HepG2 (cell line): ENCODE measurements around the gene STRADA. TPM values are rescaled to one million over a fixed set of nuclear protein-coding genes. Genes with fewer than 3 reads are reported as not detected.

Experiments used
- ATAC-seq: fragments of 200-7000 bp; cut with Tn5 transposase; 3 replicates; pipeline ENCODE4 v1.9.1; 2020; ENCODE audit warnings: mild to moderate bottlenecking, moderate library complexity
- BruUV-seq: library from RNA; stranded (reverse); fragments of 400-500 nt; replicated peaks from 2 replicates; lab custom pipeline; 2021; lab: Mats Ljungman, UMichigan
- CTCF ChIA-PET: fragments of 300-600 bp; formaldehyde crosslinking; extraction: SDS; loops from one replicate; lab custom pipeline; 2021; ENCODE audit warnings: low total read pairs, inconsistent platforms, low intra/inter-chr PET ratio; lab: Yijun Ruan, JAX
- POLR2A ChIA-PET: fragments of 350-600 bp; sonication (Branson Sonifier 250); formaldehyde crosslinking; loops from one replicate; lab custom pipeline; 2020; ENCODE audit warnings: antibody characterized with exemption, inconsistent platforms; lab: Yijun Ruan, JAX
- DNase-seq: peaks from one replicate; pipeline ENCODE4 v3.0.0-alpha.2; 2015; ENCODE audit warnings: low spot score
- FAIRE-seq: peaks from 3 replicates; lab custom pipeline; 2011; peaks lifted over from hg19 to GRCh38; lab: Jason Lieb, UNC
- H2AFZ ChIP-seq: one replicate; pipeline ENCODE4 v1.6.1; 2011; ENCODE audit warnings: low read length, inconsistent platforms
- H3K27ac ChIP-seq: fragments of 300-600 bp; 3 replicates; pipeline ENCODE4 v1.8.0; 2011; ENCODE audit warnings: mixed run types, mild to moderate bottlenecking, mixed read lengths, low read length, inconsistent platforms; ENCODE audit not compliant: insufficient read depth; ENCODE audit errors: extremely low read length
- H3K27me3 ChIP-seq, 2 experiments: fragments of 200-600 bp in 1 of 2; 2 replicates in 1 of 2; 3 replicates in 1 of 2; pipeline versions ENCODE4 v1.6.0 to v1.8.0; 2011; ENCODE audit warnings: low read length in 2 of 2, mild to moderate bottlenecking in 2 of 2, moderate library complexity in 2 of 2, inconsistent platforms in 1 of 2; ENCODE audit not compliant: insufficient read depth in 2 of 2, control insufficient read depth in 1 of 2
- H3K36me3 ChIP-seq, 2 experiments: fragments of 200-600 bp in 1 of 2; replicated peaks in 1 of 2; 2 replicates in 1 of 2; 3 replicates in 1 of 2; pipeline versions ENCODE4 v1.5.1 to v1.8.0; 2011; ENCODE audit warnings: low read length in 2 of 2, inconsistent platforms in 1 of 2; ENCODE audit not compliant: insufficient read depth in 2 of 2, control insufficient read depth in 1 of 2
- H3K4me1 ChIP-seq: 2 replicates; pipeline ENCODE4 v1.5.1; 2012; ENCODE audit warnings: low read length, inconsistent platforms; ENCODE audit not compliant: insufficient read depth
- H3K4me2 ChIP-seq: 2 replicates; pipeline ENCODE4 v1.6.0; 2011; ENCODE audit warnings: low read depth, low read length, inconsistent platforms
- H3K4me3 ChIP-seq, 3 experiments: fragments of 200-600 bp in 1 of 3; sonication (generic), shearing (Covaris generic) in 1 of 3; replicated peaks in 1 of 3; 2 replicates each; pipeline ENCODE4 v1.5.1; 2011 to 2016; ENCODE audit warnings: low read length in 3 of 3, inconsistent platforms in 2 of 3, low read depth in 2 of 3, mild to moderate bottlenecking in 2 of 3, control low read depth in 1 of 3, mixed read lengths in 1 of 3; ENCODE audit not compliant: insufficient read depth in 1 of 3
- H3K79me2 ChIP-seq: one replicate; pipeline ENCODE4 v1.6.1; 2011; ENCODE audit warnings: low read length, inconsistent platforms; ENCODE audit not compliant: insufficient read depth
- H3K9ac ChIP-seq: 2 replicates; pipeline ENCODE4 v1.6.0; 2011; ENCODE audit warnings: mild to moderate bottlenecking, low read depth, low read length, inconsistent platforms; ENCODE audit not compliant: insufficient read depth
- H3K9me3 ChIP-seq: 2 replicates; pipeline ENCODE4 v1.5.1; 2012; ENCODE audit warnings: mild to moderate bottlenecking, low read length
- H4K20me1 ChIP-seq: 2 replicates; pipeline ENCODE4 v1.6.0; 2011; ENCODE audit warnings: inconsistent platforms, mild to moderate bottlenecking, low read length, moderate library complexity; ENCODE audit not compliant: insufficient read depth
- ATRX ChIP-seq: sonication (generic); formaldehyde crosslinking; IDR thresholded peaks from 2 replicates; pipeline ENCODE4 v1.4.0; 2020; ENCODE audit warnings: missing genetic modification reagents, borderline replicate concordance
- EEA1 ChIP-seq: sonication (generic); formaldehyde crosslinking; IDR thresholded peaks from 2 replicates; pipeline ENCODE4 v1.5.1; 2020; ENCODE audit warnings: mild to moderate bottlenecking, missing genetic modification reagents, borderline replicate concordance
- HINFP ChIP-seq: sonication (generic); formaldehyde crosslinking; IDR thresholded peaks from 2 replicates; pipeline ENCODE4 v1.4.0; 2020; ENCODE audit warnings: low read depth, mild to moderate bottlenecking, missing genetic modification reagents
- MAZ ChIP-seq, 2 experiments: sonication (generic) in 1 of 2; formaldehyde crosslinking in 1 of 2; IDR thresholded peaks; 2 replicates each; pipeline versions ENCODE4 v1.5.0 to v1.6.1; 2012 to 2020; ENCODE audit warnings: low read depth in 2 of 2, mild to moderate bottlenecking in 2 of 2, borderline replicate concordance in 1 of 2, improper control_type of control experiment in 1 of 2, low read length in 1 of 2, missing genetic modification reagents in 1 of 2, moderate library complexity in 1 of 2
- MLX ChIP-seq: IDR thresholded peaks from 2 replicates; pipeline ENCODE4 v1.6.1; 2016
- MXD4 ChIP-seq: IDR thresholded peaks from 2 replicates; pipeline ENCODE4 v1.6.1; 2016; ENCODE audit warnings: mild to moderate bottlenecking, missing biosample characterization, missing genetic modification reagents
- PLSCR1 ChIP-seq: sonication (generic); formaldehyde crosslinking; IDR thresholded peaks from 2 replicates; pipeline ENCODE4 v1.5.0; 2020; ENCODE audit warnings: missing genetic modification reagents, mild to moderate bottlenecking, borderline replicate concordance
- PREB ChIP-seq: sonication (generic); formaldehyde crosslinking; IDR thresholded peaks from 2 replicates; pipeline ENCODE4 v1.4.0; 2020; ENCODE audit warnings: missing genetic modification reagents
- TBP ChIP-seq: sonication (generic); formaldehyde crosslinking; IDR thresholded peaks from 2 replicates; pipeline ENCODE4 v1.5.0; 2020; ENCODE audit warnings: missing genetic modification reagents
- ZBTB20 ChIP-seq: sonication (generic); formaldehyde crosslinking; IDR thresholded peaks from 2 replicates; pipeline ENCODE4 v1.8.1; 2023; ENCODE audit warnings: missing genetic modification reagents, low read depth, mild to moderate bottlenecking, borderline replicate concordance
- ZFP37 ChIP-seq: sonication (generic); formaldehyde crosslinking; IDR thresholded peaks from 2 replicates; pipeline ENCODE4 v1.4.0; 2020; ENCODE audit warnings: missing genetic modification reagents, borderline replicate concordance
- ZNF235 ChIP-seq: sonication (generic); formaldehyde crosslinking; IDR thresholded peaks from 2 replicates; pipeline ENCODE4 v1.8.1; 2023; ENCODE audit warnings: mild to moderate bottlenecking, missing genetic modification reagents, borderline replicate concordance
- ZNF33B ChIP-seq: sonication (generic); formaldehyde crosslinking; IDR thresholded peaks from 2 replicates; pipeline ENCODE4 v1.5.1; 2020; ENCODE audit warnings: mild to moderate bottlenecking, missing genetic modification reagents
- ZNF629 ChIP-seq: sonication (generic); formaldehyde crosslinking; conservative IDR thresholded peaks from 2 replicates; pipeline ENCODE4 v1.5.0; 2020; ENCODE audit warnings: missing genetic modification reagents
- ZNF879 ChIP-seq: sonication (generic); formaldehyde crosslinking; IDR thresholded peaks from 2 replicates; pipeline ENCODE4 v1.8.1; 2023; ENCODE audit warnings: missing genetic modification reagents
- ZXDC ChIP-seq: sonication (generic); formaldehyde crosslinking; IDR thresholded peaks from 2 replicates; pipeline ENCODE4 v1.5.0; 2020; ENCODE audit warnings: mild to moderate bottlenecking, missing genetic modification reagents
- WGBS: methylation state at CpG from one replicate; pipeline ENCODE4 v1.1.6; 2017; ENCODE audit warnings: low lambda C conversion rate; 5-methylcytosine and 5-hydroxymethylcytosine counted together
- in situ Hi-C: cut with HindIII; loops from 2 replicates; pipeline ENCODE4 v1.10.0; 2017; ENCODE audit warnings: low pct_unique_long_range_greater_than_20kb; ENCODE audit not compliant: extremely low pct_ligation_motif_present
- intact Hi-C: fragments of 100-400 bp; cut with micrococcal nuclease; formaldehyde crosslinking; loops from one replicate; pipeline ENCODE4 v1.10.0; 2022; ENCODE audit not compliant: unreplicated experiment
- polyA plus RNA-seq, 8 experiments: library from polyadenylated mRNA; depleted of rRNA in 3 of 8; stranded (reverse) in 7 of 8; unstranded in 1 of 8; fragments of >200 nt; fragmentation: Illumina TruSeq in 4 of 8; extraction: Trizol in 4 of 8; gene quantifications; 2 replicates each; pipeline versions ENCODE4 v1.2.1 to v1.2.3, GENCODE V29; 2011 to 2016; ENCODE audit warnings: low read depth in 4 of 8, missing spikeins in 1 of 8, mixed read lengths in 1 of 8; ENCODE audit not compliant: insufficient read depth in 1 of 8
- total RNA-seq, 5 experiments: library from RNA; depleted of rRNA; stranded (reverse); fragments of >200 nt; fragmentation: Illumina TruSeq; extraction: Trizol; gene quantifications; 2 replicates each; pipeline ENCODE4 v1.2.3, GENCODE V29; 2016; ENCODE audit warnings: low read depth in 1 of 5

The STRADA gene
- total and polyA plus RNA-seq, 2 of the 13 experiments (the other 11 are each of a cell fraction or from before 2014, with no cell fraction given) = 17.6 to 17.9 TPM

GRCh38 chr17:63665527-63666214 lies 75.9 kb downstream of the STRADA start:
- Histone ChIP-seq H3K27ac (no peak overlapping the region), H3K4me1 (no peaks in the 10 kb centered on the region), H4K20me1 (no peaks in the 10 kb centered on the region), H3K9ac (no peak overlapping the region), H3K4me2 (no peak overlapping the region), H3K27me3 (no peaks in the 10 kb centered on the region), H3K79me2 (no peaks in the 10 kb centered on the region), H3K9me3 (no peaks in the 10 kb centered on the region), H3K36me3 (peaks cover 14 to 39% of the 10 kb centered on the region in 2 experiments; a peak in 4 of 5 replicates), H2AFZ (no peak overlapping the region), H3K4me3 (no peak overlapping the region)
- ChIA-PET CTCF (no interaction called here), POLR2A (no interaction called here)
- WGBS = 85% methylated on average over 5 of the region's 5 CpGs
- ATAC-seq (no peak), FAIRE-seq (no peak), DNase-seq (no peak)
- no TSS peak for BruUV-seq
- in situ Hi-C loops (no loop called here), intact Hi-C loops (no loop called here)
- no peak for TF ChIP-seq ZNF629 (CRISPR knock-in tag)
- no peak for TF ChIP-seq MLX (CRISPR knock-in tag)
- TF ChIP-seq TBP (CRISPR knock-in tag) = no peak
- TF ChIP-seq HINFP = no peak
- TF ChIP-seq ZNF33B (CRISPR knock-in tag) = no peak
- no peak for TF ChIP-seq EEA1 (CRISPR knock-in tag)
- TF ChIP-seq ZXDC = no peak
- TF ChIP-seq ATRX (CRISPR knock-in tag) = no peak
- no peak for TF ChIP-seq ZNF235 (CRISPR knock-in tag)
- TF ChIP-seq MAZ (IDR thresholded peaks at IDR 0.05; ENCODE audit: borderline replicate concordance, low read depth, low read length) = no peak
- TF ChIP-seq MAZ (CRISPR knock-in tag; IDR thresholded peaks at IDR 0.05; ENCODE audit: low read depth) = no peak
- TF ChIP-seq ZFP37 (CRISPR knock-in tag) = no peak
- TF ChIP-seq ZNF879 = no peak
- TF ChIP-seq PREB (CRISPR knock-in tag) = no peak
- no peak for TF ChIP-seq PLSCR1 (CRISPR knock-in tag)
- no peak for TF ChIP-seq MXD4
- TF ChIP-seq ZBTB20 = no peak
